T-helper 1 cell (primary cell): ENCODE data around the gene ATP2B1.
A peak's percentile ranks its signal among the peaks of the same experiment; 100 is the strongest.

ENCODE experiments used
- DNase-seq, 5 donors: peaks; one replicate each; pipeline ENCODE4 v3.0.0-alpha.2; 2012 to 2020

The ATP2B1 gene

GRCh38 chr12:89691659-89692058 is 17.0 kb downstream of the ATP2B1 start:
- no peak for DNase-seq

- no peak for DNase-seq
Measured at GRCh38 chr12:89690925-89691324, 17.7 kb downstream of the ATP2B1 start.

GRCh38 chr12:89689306-89689705 is 19.3 kb downstream of the ATP2B1 start:
- no peak for DNase-seq

DNA sequence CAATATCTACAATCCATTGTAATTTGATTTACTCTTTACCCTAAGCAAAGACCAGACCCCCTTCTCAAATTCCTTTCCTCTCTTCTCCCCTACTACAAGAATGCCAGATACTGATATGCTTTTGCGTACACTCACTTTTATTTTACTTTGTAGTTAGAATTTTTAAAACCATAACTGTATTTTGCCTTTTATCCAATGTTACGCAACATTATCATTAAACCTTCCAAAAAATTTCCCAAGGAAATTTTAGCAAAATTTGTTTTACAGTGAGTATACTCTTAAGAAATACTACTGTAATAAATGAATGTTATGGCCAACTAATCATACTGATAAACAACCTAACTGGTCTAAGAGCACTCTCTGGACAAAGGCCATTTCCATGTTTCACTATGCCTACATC is 22.3 kb downstream of the ATP2B1 start:
- DNase-seq = no peak

GRCh38 chr12:89685363-89685972 is 23.2 kb downstream of the ATP2B1 start:
- DNase-seq = no peak

DNA sequence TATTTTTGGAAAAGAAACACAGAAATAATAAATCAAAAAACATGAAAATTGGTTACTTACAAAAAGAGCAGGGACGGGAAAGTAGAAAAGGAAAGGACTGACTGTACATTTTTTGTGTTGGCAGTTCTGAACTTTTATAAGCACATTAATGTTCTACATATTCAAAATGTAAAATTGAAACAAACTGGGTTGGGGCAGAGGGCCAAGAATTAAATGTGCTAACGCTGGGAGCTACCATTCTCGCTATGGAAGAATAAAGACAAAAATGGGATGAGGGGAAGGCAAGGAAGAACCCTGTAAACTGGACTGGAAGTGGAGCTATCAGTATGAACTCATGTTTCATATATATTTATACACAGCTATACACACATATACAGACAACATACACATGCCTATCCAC is 24.5 kb downstream of the ATP2B1 start:
- DNase-seq = no peak

DNA sequence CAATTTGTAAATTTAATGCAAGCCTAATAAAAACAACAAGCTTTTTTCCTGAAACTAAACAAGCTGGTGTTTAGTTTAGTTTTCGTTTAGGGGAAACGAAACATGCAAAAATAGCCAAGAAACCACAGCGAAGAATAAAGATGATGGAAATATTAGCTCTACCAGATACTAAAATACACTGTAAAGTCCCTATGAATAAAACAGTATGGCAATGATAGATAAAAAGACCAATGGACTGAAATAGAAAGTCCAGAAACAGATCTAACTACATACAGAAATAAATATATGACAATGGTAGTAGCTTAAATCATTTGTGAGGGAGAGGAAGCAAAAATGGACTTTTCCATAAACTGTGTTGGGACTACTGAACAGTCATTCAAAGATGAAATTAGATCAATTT is 26.4 kb downstream of the ATP2B1 start:
- DNase-seq = no peak

- no peak for DNase-seq
Measured at GRCh38 chr12:89680409-89680808, 28.2 kb downstream of the ATP2B1 start.

DNA sequence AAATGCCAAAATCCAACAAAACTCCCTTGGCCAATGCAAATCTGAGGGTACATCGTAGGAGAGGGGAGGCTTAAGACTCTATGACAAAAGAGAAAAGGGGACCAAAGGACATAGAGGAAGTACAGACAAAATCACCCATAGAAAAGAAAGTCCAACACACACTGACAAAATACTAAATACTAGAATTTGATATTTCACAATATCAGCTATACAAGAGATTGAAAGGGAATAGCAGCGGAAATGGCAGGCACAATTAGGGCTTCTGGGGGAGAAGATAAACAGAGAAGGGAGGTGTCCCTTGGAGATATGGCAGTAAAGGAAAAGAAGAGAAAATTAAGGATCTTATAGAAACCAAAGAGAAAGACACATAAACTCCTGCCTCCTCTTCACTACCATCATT is 29.0 kb downstream of the ATP2B1 start:
- no peak for DNase-seq

- no peak for DNase-seq
Measured at GRCh38 chr12:89678225-89678624, 30.4 kb downstream of the ATP2B1 start.

GRCh38 chr12:89676930-89677329 is 31.7 kb downstream of the ATP2B1 start:
- DNase-seq = no peak

GRCh38 chr12:89674326-89674942 is 34.2 kb downstream of the ATP2B1 start:
- no peak for DNase-seq

DNA sequence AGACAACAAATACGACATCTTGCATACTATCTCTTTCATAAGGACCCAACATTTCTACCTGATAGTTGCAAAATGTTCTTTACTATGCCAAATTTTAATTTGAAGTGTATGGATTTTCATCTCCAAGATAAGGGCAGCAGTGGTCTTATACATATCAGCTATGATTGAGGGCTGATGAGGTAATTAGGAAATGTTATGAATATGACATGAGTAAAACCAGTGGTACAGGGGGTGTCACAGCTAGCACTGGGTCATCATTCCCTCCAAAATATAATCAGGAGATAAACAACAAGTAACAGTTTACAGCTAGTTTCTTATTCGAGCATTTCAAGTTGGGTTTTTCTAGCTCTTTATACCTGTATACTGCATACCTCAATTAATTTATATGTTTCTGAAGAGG is 35.0 kb downstream of the ATP2B1 start:
- no peak for DNase-seq

GRCh38 chr12:89672589-89672979 is 36.1 kb downstream of the ATP2B1 start:
- no peak for DNase-seq

DNA sequence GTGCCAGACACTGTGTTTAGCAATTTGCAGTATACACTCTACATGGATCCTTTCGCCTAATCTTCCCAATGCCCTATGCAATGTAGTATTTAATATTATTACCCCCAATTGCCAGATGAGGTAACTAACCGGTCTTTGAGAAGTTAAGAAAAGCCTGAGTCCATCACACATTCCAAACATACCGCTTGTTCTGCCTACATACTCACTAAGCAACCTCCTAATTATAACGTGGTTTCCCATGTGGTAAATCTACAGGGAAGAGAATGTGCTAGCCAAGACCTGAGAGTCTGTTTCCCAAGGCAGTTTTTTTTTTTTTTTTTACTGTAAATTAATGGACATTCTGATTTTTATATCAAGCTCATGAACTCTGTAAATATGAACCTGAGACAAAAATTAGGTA is 37.2 kb downstream of the ATP2B1 start:
- no peak for DNase-seq

DNA sequence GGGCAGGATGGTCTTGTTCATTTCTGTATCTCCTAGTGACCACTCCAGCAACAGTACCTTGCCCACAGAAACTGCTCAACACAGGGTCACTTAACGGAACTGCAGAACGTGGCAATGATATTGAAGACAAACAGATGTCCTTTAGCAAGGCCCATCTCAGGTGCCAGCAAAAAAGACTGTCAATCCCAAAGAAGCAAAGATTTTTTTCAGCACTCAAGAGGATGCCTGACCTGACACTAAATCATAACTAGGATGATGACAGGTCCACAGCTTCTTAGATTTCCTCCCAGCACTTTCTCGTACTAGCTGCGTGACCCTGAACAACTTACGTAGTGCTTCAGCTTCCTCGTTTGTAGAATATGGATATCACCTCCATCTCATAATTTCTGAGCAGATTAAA is 39.4 kb downstream of the ATP2B1 start:
- DNase-seq = no peak

DNA sequence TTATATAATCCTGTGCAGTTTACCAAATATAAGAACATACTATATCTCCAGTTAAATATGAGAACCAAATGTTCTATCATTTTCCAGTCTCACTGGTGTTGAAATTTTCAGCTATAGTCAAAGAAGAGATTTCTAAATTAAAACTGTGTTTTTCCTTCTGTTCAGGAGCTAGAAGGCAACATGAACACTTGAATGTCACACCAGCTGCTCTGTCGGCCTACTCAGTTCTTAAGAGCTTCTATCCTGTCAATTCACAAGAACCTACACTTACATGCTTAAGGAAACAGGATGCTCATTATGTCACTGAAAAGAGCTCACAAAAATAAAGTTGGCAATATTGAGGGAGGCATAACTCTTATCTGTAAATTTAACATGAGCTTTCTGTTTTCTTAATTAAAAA is 43.1 kb downstream of the ATP2B1 start:
- no peak for DNase-seq

DNA sequence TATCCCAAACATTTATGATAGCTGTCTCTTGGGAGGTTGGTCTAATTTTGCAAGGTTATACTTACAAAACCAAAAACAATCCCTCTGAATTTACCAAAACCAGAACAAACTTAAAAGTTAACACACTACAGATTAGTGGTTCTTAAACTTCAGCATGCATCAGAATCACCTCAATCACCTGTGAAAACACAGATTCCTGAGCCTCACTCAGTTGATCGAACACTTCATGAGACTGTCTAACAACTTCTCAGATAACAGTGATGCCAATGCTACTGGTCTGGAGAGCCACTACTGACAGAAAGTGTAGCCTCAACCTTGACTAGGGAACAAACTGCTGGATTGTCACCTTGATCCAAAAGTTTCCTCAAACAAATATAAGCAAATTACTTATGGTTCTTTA is 44.2 kb downstream of the ATP2B1 start:
- DNase-seq = no peak

DNA sequence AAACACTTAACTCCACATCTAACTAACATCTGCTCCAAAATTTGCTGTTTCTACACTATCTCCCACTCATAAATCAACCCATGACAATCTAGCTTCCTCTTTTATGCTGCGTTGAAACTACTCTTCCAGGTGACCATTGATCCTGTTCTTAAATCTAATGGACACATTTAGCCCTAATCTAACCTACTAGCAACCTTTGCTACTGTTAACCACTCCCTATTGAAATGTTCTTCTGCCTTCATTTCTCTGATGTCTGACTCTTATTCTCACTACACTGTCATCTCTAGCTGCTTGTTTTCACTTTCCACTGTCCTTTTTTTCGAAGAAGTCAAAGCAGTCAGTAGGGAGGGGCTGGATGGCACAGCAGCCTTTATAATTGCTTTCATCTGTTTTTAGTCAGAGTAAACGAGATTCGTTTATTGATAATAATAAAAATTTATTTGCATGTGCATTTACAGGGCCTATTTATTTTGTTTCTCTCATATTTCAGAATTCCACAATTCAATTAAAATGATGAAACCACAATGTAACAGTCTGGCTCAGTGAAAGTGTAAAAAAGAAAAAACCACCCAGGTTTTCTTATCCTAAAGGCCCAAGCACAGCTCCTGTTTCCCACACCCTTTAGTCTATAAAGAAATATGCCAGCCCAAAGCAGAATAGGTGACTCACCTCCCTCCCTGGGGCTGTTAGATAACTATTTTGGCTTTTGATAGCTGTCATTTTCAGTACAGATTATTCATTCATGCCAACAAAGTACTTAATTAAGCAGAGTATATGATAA is 44.9 kb downstream of the ATP2B1 start:
- DNase-seq = peak in 1 of 5 donors; percentile 21

DNA sequence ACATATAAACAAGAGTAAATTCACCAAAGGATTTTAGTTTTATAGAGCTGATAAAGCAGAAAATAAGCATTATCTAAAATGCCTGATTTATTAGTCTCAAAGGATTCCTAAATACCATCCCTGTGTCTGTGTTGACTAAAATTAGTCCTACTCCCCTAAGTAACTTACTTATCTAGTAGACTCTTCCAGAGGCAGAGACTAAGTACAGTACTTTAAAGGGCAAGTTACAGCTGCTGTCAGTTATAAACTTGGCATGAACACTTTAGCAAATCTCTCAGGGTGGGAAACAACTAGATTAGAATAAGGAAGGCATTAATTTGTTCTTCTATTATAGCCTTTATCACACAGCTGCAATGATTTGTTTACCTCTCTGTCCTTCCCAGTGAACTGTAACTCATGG is 46.0 kb downstream of the ATP2B1 start:
- DNase-seq = no peak

DNA sequence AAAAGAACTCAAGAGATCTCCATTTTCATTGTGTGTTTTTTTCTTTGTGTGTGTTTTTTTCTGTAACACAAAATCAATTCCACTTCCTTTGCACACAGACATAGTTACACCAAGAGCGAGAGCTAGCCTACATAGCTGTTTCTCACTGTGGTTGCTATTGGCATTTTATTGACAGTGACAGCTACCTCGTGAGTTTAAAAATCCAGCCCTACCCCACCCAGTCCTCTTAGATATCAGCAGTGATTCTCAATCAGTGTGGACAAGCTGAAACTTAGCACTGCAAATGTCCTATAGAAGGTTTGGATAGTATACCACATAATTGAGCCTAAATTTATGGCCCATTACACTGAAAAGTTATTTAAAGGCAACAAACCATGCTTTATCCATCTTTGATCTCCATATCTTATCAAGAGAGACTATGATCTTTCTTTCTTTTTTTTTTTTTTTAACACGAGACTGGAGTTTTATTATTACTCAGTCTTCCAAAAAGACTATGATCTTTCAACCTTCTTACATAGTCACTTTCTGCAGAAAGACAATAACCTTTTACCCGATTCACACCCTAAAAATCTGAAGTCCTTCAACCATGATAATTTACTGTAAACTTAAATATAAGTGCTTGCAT is 46.8 kb downstream of the ATP2B1 start:
- DNase-seq = no peak

DNA sequence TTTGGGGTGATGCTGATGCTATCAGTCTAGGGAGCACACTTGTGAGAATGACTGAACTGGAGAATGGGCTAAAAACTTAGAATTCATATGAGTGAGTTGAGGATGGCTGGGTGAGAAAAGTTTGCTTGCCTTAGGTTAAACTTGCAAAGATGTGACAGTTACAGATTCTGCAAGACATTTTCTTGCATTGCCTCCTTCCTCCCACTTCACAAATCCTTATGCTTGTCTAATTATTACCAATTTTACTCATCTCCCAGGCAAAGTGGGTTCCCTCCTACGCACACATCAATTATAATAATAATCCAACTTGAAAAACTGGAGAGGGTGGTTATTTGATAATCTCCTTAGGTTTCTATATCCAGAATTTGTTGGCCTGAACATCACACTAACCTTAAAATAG is 50.9 kb downstream of the ATP2B1 start:
- no peak for DNase-seq

DNA sequence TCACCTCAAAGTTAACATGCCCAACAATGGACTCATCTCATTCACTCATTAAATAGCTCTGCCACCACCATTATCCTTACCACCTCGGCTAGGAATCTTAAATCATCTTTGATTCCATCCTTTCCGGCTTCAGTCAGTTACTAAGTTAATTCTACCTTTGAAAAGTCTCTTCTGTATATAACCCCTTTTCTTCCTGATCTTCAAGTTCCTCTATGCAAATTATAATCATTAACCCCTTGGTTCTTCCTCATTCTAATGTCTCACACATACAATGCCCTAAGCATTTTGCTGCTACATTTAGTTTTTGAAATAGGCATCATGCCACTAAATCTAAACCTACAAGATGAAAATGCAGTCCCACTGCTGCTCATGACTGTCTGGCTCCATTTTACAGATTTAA is 51.6 kb downstream of the ATP2B1 start:
- no peak for DNase-seq

DNA sequence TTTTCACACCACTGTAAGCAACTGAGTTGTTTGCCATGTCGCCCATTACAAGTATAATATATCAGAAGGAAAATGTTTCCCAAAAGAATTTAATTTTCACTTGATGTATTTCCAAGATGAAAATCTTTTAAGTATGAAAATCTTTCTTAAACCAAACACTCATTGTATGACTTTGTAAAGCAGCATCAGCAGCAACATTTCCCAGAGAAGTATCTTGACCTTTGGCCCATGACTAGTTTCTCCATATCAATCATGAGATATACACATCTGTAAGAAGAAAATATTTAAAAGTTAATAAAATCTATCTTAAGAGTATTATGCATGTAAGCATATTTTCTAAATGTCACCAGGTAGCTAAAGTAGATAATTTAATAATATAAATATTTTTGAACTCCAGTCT is 52.8 kb downstream of the ATP2B1 start:
- DNase-seq = no peak
